NT2/D1 (cell line): Measurements from ENCODE around the gene PAIP1.

Experiments
- SUZ12 ChIP-seq: IDR thresholded peaks from 2 replicates; pipeline ENCODE4 v1.6.1; 2011; ENCODE audit not compliant: insufficient read length, insufficient read depth; ENCODE audit errors: extremely low read depth
- YY1 ChIP-seq: IDR thresholded peaks from 2 replicates; pipeline ENCODE4 v1.6.1; 2011; ENCODE audit not compliant: insufficient read length, insufficient read depth
- ZNF274 ChIP-seq: IDR thresholded peaks from 2 replicates; pipeline ENCODE4 v1.6.1; 2011; ENCODE audit warnings: mild to moderate bottlenecking, low read depth, low read length

DNA sequence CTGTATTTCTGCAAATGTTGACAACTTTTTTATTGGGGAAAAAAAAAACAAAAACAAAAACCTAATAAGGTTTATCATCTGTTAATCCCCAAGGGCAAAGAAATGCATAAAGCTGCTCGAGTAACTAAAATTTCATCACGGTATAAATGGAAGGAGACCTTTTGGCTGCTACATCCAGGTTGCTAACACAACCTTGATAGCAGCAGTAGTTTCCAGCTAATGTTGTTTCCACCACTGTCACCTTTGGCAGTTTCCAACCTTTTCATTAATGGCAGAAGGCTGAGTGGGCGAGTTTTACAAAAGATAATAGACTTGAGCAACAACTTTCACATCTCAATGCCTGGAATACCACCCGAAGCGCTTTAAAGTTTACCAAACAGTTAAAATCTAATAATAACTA lies 8.5 kb downstream of the PAIP1 start:
- TF ChIP-seq SUZ12 = no peak
- no peak for TF ChIP-seq ZNF274
- no peak for TF ChIP-seq YY1
